GM12878 (cell line): ENCODE data around the gene JMJD4. TPM values are rescaled to one million over a fixed set of nuclear protein-coding genes. Genes with fewer than 3 reads are reported as not detected.

ENCODE experiments used
- ATAC-seq: fragments of 200-7000 bp; cut with Tn5 transposase; 3 replicates; pipeline ENCODE4 v1.9.1; 2020; ENCODE audit warnings: mild to moderate bottlenecking, moderate library complexity
- BruUV-seq: library from RNA; stranded (reverse); fragments of 400-500 nt; replicated peaks from 2 replicates; lab custom pipeline; 2021; lab: Mats Ljungman, UMichigan
- CTCF ChIA-PET: fragments of 300-600 bp; sonication (Branson Sonifier 250); formaldehyde crosslinking; extraction: SDS; loops from one replicate; lab custom pipeline; 2021; ENCODE audit warnings: inconsistent platforms; lab: Yijun Ruan, JAX
- POLR2A ChIA-PET: fragments of 350-600 bp; formaldehyde crosslinking; extraction: SDS; loops from one replicate; lab custom pipeline; 2021; ENCODE audit warnings: inconsistent platforms; lab: Charles Lee
- RAD21 ChIA-PET: fragments of 300-600 bp; sonication (Branson Sonifier 250); formaldehyde crosslinking; loops from one replicate; lab custom pipeline; 2023; ENCODE audit warnings: antibody characterized with exemption; ENCODE audit not compliant: unreplicated experiment; lab: Charles Lee
- SMC1A ChIA-PET: fragments of 300-600 bp; sonication (Branson Sonifier 250); formaldehyde crosslinking; loops from one replicate; lab custom pipeline; 2023; ENCODE audit not compliant: unreplicated experiment, uncharacterized antibody; lab: Charles Lee
- DNase-seq: peaks from one replicate; pipeline ENCODE4 v3.0.0-alpha.2; 2011; ENCODE audit warnings: low read depth, low spot score
- FAIRE-seq: peaks from 3 replicates; lab custom pipeline; 2011; peaks lifted over from hg19 to GRCh38; lab: Jason Lieb, UNC
- H2AFZ ChIP-seq: 2 replicates; pipeline ENCODE4 v1.6.0; 2011; ENCODE audit warnings: low read depth, low read length, control low read depth; ENCODE audit not compliant: control insufficient read depth
- H3K27ac ChIP-seq: 2 replicates; pipeline ENCODE4 v1.5.1; 2011; ENCODE audit warnings: control low read depth; ENCODE audit not compliant: control insufficient read depth, insufficient read depth
- H3K27me3 ChIP-seq, 2 experiments: replicated peaks in 1 of 2; 2 replicates each; pipeline versions ENCODE4 v1.6.0 to v1.6.1; 2011; ENCODE audit warnings: low read length in 1 of 2; ENCODE audit not compliant: control insufficient read depth in 2 of 2, insufficient read depth in 2 of 2
- H3K36me3 ChIP-seq, 2 experiments: 2 replicates each; pipeline ENCODE4 v1.5.1; 2011; ENCODE audit warnings: low read length in 1 of 2; ENCODE audit not compliant: control insufficient read depth in 2 of 2, insufficient read depth in 2 of 2
- H3K4me1 ChIP-seq: 2 replicates; pipeline ENCODE4 v1.6.1; 2011; ENCODE audit warnings: mild to moderate bottlenecking, low read length, moderate library complexity, mixed read lengths; ENCODE audit not compliant: control insufficient read depth, insufficient read depth
- H3K4me2 ChIP-seq: 2 replicates; pipeline ENCODE4 v1.6.0; 2011; ENCODE audit warnings: control low read depth; ENCODE audit not compliant: control insufficient read depth, insufficient read depth
- H3K4me3 ChIP-seq: fragments of 200-600 bp; sonication (generic); 2 replicates; pipeline ENCODE4 v1.5.1; 2016
- H3K79me2 ChIP-seq: 2 replicates; pipeline ENCODE4 v1.6.0; 2011; ENCODE audit warnings: low read length; ENCODE audit not compliant: control insufficient read depth, insufficient read depth
- H3K9ac ChIP-seq: 2 replicates; pipeline ENCODE4 v1.8.0; 2011; ENCODE audit warnings: low read length, control low read depth, mixed read lengths; ENCODE audit not compliant: control insufficient read depth, insufficient read depth
- H3K9me3 ChIP-seq: replicated peaks from 3 replicates; pipeline ENCODE4 v1.5.1; 2011; ENCODE audit warnings: mild to moderate bottlenecking, low read length; ENCODE audit not compliant: control insufficient read depth, insufficient read depth
- H4K20me1 ChIP-seq: 2 replicates; pipeline ENCODE4 v1.6.0; 2011; ENCODE audit not compliant: control insufficient read depth, insufficient read depth
- BACH1 ChIP-seq: fragments of 450-650 bp; IDR thresholded peaks from 2 replicates; pipeline ENCODE4 v1.6.1; 2017; ENCODE audit warnings: mild to moderate bottlenecking, borderline replicate concordance
- CHD2 ChIP-seq: IDR thresholded peaks from 2 replicates; pipeline ENCODE4 v1.6.1; 2011; ENCODE audit warnings: low read depth, low read length, improper control_type of control experiment, borderline replicate concordance
- NFXL1 ChIP-seq: fragments of 450-650 bp; IDR thresholded peaks from 2 replicates; pipeline ENCODE4 v1.6.1; 2017; ENCODE audit warnings: antibody characterized with exemption, mild to moderate bottlenecking, borderline replicate concordance
- RELA ChIP-seq: fragments of 450-650 bp; IDR thresholded peaks from 2 replicates; pipeline ENCODE4 v1.8.0; 2014; ENCODE audit warnings: borderline replicate concordance; ENCODE audit not compliant: partially characterized antibody
- ZNF207 ChIP-seq: fragments of 450-650 bp; IDR thresholded peaks from 2 replicates; pipeline ENCODE4 v1.6.1; 2014; ENCODE audit warnings: antibody characterized with exemption, mild to moderate bottlenecking, borderline replicate concordance
- WGBS: methylation state at CpG from one replicate; pipeline ENCODE4 v1.1.6; 2016; ENCODE audit warnings: low lambda C conversion rate; ENCODE audit not compliant: insufficient replicate concordance, insufficient coverage; ENCODE audit errors: missing lambda C conversion rate; 5-methylcytosine and 5-hydroxymethylcytosine counted together
- in situ Hi-C: fragments of 300-500 bp; cut with MboI; formaldehyde crosslinking; loops from 9 replicates; pipeline ENCODE4 v1.14.3; 2018; ENCODE audit warnings: mixed read lengths
- intact Hi-C: fragments of 100-400 bp; cut with micrococcal nuclease; formaldehyde crosslinking; loops from one replicate; pipeline ENCODE4 v1.14.2; 2022; ENCODE audit not compliant: unreplicated experiment
- polyA plus RNA-seq, 11 experiments: library from polyadenylated mRNA; depleted of rRNA in 4 of 11; unstranded in 6 of 11; stranded (reverse) in 5 of 11; fragments of >200 nt; fragmentation: Nextera tagmentation in 4 of 11; fragmentation: Illumina TruSeq in 1 of 11; extraction: Ambion mirVana in 4 of 11; extraction: Trizol in 1 of 11; gene quantifications; 1 replicate in 1 of 11; 2 replicates in 10 of 11; pipeline versions ENCODE4 v1.2.1 to v1.2.3, GENCODE V29; 2011 to 2016; ENCODE audit warnings: inconsistent platforms in 2 of 11, missing spikeins in 2 of 11, low read depth in 1 of 11
- total RNA-seq, 4 experiments: library from RNA; depleted of rRNA in 3 of 4; stranded (reverse); fragments of >200 nt in 3 of 4; fragmentation: Illumina TruSeq in 1 of 4; extraction: Trizol in 1 of 4; gene quantifications; 2 replicates each; pipeline versions ENCODE4 v1.2.1 to v1.2.3, GENCODE V29; 2013 to 2021
- TF ChIP-seq, protein P1 (sequence below): fragments of 450-650 bp; IDR thresholded peaks from 2 replicates; pipeline ENCODE4 v1.6.1; 2017; ENCODE audit warnings: mild to moderate bottlenecking, moderate library complexity

The JMJD4 gene
- total and polyA plus RNA-seq, 10 of the 15 experiments (the other 5 are each of a cell fraction or from before 2014, with no cell fraction given): 0.89 to 38.3 (median 18.4) TPM

DNA sequence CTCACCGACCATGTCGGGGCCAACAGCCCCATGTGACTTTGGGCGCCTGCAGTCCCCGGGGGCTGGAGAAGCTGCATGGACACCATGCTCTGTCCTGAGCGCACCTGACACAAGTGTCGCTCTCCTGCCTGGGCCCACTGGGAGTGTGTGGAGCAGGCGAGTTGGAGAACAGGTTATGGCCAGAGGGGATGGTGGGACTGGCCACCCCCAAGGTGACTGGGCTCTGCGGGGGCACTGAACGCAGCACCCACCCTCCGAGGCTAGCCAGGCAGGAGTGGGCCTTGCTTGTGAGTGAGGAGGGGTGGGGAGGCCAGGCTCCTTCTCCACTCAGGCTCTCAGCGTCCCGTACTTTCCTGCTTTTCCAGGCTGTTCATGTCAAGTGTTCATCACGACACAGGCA is 35.7 kb upstream of the JMJD4 start:
- Histone ChIP-seq H3K36me3 (peaks cover 16 to 18% of the 10 kb centered on the region in 2 experiments), H3K27ac (no peak overlapping the region), H2AFZ (no peak overlapping the region), H3K4me3 (no peak overlapping the region), H3K79me2 (no peaks in the 10 kb centered on the region), H4K20me1 (no peaks in the 10 kb centered on the region), H3K9me3 (no peaks in the 10 kb centered on the region), H3K4me2 (no peak overlapping the region), H3K27me3 (no peaks in the 10 kb centered on the region), H3K9ac (no peak overlapping the region), H3K4me1 (no peaks in the 10 kb centered on the region)
- POLR2A ChIA-PET: no interaction called here
- BruUV-seq: no TSS peak
- SMC1A ChIA-PET: no interaction called here
- WGBS: 92% methylated on average over 13 of the region's 13 CpGs
- RAD21 ChIA-PET: no interaction called here
- DNase-seq: no peak
- TF ChIP-seq CHD2 (no peak), BACH1 (no peak), NFXL1 (no peak), ZNF207 (no peak), RELA (no peak)
- TF ChIP-seq, protein P1, sequence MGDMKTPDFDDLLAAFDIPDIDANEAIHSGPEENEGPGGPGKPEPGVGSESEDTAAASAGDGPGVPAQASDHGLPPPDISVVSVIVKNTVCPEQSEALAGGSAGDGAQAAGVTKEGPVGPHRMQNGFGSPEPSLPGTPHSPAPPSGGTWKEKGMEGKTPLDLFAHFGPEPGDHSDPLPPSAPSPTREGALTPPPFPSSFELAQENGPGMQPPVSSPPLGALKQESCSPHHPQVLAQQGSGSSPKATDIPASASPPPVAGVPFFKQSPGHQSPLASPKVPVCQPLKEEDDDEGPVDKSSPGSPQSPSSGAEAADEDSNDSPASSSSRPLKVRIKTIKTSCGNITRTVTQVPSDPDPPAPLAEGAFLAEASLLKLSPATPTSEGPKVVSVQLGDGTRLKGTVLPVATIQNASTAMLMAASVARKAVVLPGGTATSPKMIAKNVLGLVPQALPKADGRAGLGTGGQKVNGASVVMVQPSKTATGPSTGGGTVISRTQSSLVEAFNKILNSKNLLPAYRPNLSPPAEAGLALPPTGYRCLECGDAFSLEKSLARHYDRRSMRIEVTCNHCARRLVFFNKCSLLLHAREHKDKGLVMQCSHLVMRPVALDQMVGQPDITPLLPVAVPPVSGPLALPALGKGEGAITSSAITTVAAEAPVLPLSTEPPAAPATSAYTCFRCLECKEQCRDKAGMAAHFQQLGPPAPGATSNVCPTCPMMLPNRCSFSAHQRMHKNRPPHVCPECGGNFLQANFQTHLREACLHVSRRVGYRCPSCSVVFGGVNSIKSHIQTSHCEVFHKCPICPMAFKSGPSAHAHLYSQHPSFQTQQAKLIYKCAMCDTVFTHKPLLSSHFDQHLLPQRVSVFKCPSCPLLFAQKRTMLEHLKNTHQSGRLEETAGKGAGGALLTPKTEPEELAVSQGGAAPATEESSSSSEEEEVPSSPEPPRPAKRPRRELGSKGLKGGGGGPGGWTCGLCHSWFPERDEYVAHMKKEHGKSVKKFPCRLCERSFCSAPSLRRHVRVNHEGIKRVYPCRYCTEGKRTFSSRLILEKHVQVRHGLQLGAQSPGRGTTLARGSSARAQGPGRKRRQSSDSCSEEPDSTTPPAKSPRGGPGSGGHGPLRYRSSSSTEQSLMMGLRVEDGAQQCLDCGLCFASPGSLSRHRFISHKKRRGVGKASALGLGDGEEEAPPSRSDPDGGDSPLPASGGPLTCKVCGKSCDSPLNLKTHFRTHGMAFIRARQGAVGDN: no peak
- CTCF ChIA-PET: no interaction called here
- intact Hi-C loops: no loop called here
- ATAC-seq: no peak
- in situ Hi-C loops: no loop called here
- no peak for FAIRE-seq
